ENCODE data around the gene MBD3L3.
"Not testable (repeated sequence)": the region's sequence is repeated elsewhere in the genome, so short reads cannot be mapped to it uniquely, and the experiment has no call there.

- TF ChIP-seq PBX3 (IDR thresholded peaks at IDR 0.05); REST (IDR thresholded peaks at IDR 0.05; ENCODE audit: low read depth, low read length); TEAD4 (IDR thresholded peaks at IDR 0.05; ENCODE audit: borderline replicate concordance, insufficient read depth); JUND (IDR thresholded peaks at IDR 0.05); TAF1 (IDR thresholded peaks at IDR 0.05; ENCODE audit: borderline replicate concordance, low read depth, low read length); FOXM1 (IDR thresholded peaks at IDR 0.05; ENCODE audit: low read depth); YY1 (IDR thresholded peaks at IDR 0.05; ENCODE audit: low read depth); CTCF (IDR thresholded peaks at IDR 0.05); NRF1 (IDR thresholded peaks at IDR 0.05; ENCODE audit: low read depth, low read length); USF2 (IDR thresholded peaks at IDR 0.05; ENCODE audit: borderline replicate concordance, low read depth, low read length); FOXJ3 (CRISPR knock-in tag; IDR thresholded peaks at IDR 0.05); MXI1 (IDR thresholded peaks at IDR 0.05; ENCODE audit: low read depth, low read length); MAX (IDR thresholded peaks at IDR 0.05; ENCODE audit: low read depth); EZH2phosphoT487 (IDR thresholded peaks at IDR 0.05; ENCODE audit: borderline replicate concordance, low read depth): not testable (repeated sequence)
Measured at GRCh38 chr19:7058576-7058975, at the start of gene MBD3L3.

Data from SK-N-SH (cell line).